SK-MEL-5 (cell line): ENCODE measurements around the gene NEIL1. TPM values are rescaled to one million over a fixed set of nuclear protein-coding genes. Genes with fewer than 3 reads are reported as not detected.
"Not testable (repeated sequence)": the region's sequence is repeated elsewhere in the genome, so short reads cannot be mapped to it uniquely, and the experiment has no call there.

ENCODE experiments used
- DNase-seq: peaks from one replicate; pipeline ENCODE4 v3.0.0-alpha.2; 2016; ENCODE audit warnings: low read depth, low spot score
- in situ Hi-C: cut with HindIII; loops from 2 replicates; pipeline ENCODE4 v1.10.0; 2016; ENCODE audit warnings: low sequenced_read_pairs, high pct_unique_total_duplicates, low pct_unique_long_range_greater_than_20kb
- total RNA-seq: library from RNA; depleted of rRNA; stranded (reverse); fragments of >200 nt; shearing (Covaris generic); gene quantifications from 2 replicates; pipeline ENCODE4 v1.2.3, GENCODE V29; 2014

Gene NEIL1
- total RNA-seq, 1 experiment from 2014 or later = 0.29 TPM

DNA sequence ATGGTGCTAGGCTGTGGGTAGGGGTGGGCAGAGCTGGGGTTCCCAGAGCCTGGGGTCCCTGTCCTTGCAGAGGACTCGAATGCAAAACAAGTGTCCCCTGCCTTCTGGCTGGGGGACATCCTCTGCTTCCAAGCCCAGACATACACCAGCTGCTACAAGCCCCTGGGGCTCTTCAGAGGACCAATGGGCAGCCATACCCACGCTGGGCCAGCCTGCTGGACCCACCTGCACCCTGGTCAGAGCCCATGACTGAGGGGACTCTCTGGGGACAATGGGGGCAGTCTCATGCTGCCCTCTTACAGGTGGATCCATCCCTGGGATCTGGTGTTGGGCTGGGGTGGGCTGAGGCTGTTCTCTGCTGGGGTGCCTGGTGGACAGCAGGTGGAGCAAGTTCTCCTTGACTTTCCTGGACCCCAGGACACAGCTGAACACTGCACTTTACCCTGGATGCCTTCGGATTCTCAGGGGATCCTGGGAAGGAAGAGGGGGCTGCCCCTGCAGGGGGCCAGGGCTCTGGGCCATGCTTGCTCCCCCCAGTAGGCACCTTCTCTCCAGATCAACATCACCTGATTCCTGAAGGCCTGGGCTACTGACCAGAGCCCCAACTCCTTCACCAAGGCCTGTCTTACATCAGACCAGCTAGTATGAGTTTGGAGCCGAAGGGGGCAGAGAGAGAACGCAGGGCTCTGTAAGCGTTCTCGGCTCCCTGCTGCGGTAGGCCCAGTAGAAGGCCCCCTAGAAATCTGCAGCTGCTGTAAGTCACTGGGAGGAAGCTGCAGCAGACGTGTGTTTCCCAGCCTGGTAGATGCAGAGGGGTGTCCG, 18.1 kb upstream of the NEIL1 start:
- no peak for DNase-seq
- in situ Hi-C loops = no loop called here

- in situ Hi-C loops = no loop called here
- DNase-seq = no peak
Observed at GRCh38 chr15:75329571-75329970, 17.3 kb upstream of the NEIL1 start.

DNA sequence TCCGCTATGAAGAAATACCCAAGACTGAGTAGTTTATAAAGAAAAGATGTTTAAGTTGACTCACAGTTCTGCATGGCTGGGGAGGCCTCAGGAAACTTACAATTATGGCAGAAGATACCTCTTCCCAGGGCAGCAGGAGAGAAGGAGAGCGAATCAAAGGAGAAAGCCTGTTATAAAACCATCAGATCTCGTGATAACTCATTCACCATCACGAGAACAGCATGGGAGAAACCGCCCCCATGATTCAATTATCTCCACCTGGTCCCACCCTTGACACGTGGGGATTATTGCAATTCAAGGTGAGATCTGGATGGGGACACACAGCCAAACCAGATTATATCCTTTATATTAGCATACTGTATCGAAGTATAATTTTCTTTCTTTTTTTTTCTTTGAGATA, 14.7 kb upstream of the NEIL1 start:
- DNase-seq, in situ Hi-C loops: not testable (repeated sequence)

DNA sequence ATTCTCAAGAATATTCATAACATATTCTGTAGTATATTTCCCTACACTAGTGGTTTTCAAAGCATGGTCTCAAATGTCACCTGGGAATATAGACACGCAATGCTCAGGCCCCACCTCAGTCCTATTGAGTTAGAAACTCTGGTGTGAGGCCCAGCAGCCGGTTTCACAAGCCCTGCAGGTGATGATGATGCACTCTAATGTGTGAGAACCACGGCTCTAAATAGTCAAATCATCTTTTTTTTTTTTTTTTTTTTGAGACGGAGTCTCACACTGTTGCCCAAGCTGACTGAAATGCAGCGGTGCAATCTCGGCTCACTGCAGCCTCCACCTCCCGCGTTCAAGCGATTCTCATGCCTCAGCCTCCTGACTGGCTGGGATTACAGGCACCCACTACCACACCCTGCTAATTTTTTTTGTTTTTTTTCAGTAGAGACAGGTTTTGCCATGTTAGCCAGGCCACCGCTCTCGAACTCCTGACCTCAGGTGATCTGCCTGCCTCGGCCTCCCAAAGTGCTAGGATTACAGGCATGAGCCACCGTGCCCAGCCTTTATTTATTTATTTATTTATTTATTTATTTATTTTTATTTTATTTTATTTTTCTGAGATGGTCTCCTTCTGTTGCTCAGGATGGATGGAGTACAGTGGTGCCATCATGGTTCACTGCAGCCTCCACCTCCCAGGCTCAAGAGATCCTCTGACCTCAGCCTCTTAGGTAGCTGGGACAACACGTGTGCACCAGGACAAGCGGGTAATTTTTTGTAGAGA, 13.0 kb upstream of the NEIL1 start:
- DNase-seq, in situ Hi-C loops: not testable (repeated sequence)

- in situ Hi-C loops = no loop called here
- DNase-seq = no peak
Observed at GRCh38 chr15:75335313-75335704, 11.5 kb upstream of the NEIL1 start.

GRCh38 chr15:75335705-75336355, 11.0 kb upstream of the NEIL1 start, which contains the start of gene COMMD4:
TSS of gene COMMD4 (plus strand) at chr15:75336063. CDS start at chr15:75336090, 27 bp downstream.
- DNase-seq = peak; percentile 96
- in situ Hi-C loops = no loop called here

DNA sequence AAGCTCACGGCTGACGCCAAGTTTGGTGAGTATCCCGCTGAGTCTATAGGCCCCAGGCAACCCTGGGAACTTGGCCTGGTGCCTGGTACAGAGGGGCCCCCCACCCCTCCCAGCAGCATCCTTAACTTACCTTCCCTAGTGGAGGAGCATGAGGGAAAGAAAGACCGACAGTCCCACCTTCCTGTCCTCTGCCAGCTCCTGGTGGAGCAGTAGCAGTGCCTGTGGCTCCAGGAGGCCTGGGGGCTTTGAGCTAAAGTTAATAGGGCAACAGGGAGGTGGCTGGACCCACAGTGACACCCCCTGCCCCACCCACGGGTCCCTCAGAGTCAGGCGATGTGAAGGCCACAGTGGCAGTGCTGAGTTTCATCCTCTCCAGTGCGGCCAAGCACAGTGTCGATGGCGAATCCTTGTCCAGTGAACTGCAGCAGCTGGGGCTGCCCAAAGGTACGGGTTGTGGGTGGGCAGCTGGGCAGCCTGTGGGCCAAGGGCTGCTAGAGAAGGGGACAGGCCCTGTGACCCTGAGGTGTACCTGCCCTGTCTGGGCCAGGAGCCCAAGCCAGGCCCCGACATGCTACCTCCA, 8.1 kb upstream of the NEIL1 start:
- in situ Hi-C loops = no loop called here
- no peak for DNase-seq

DNA sequence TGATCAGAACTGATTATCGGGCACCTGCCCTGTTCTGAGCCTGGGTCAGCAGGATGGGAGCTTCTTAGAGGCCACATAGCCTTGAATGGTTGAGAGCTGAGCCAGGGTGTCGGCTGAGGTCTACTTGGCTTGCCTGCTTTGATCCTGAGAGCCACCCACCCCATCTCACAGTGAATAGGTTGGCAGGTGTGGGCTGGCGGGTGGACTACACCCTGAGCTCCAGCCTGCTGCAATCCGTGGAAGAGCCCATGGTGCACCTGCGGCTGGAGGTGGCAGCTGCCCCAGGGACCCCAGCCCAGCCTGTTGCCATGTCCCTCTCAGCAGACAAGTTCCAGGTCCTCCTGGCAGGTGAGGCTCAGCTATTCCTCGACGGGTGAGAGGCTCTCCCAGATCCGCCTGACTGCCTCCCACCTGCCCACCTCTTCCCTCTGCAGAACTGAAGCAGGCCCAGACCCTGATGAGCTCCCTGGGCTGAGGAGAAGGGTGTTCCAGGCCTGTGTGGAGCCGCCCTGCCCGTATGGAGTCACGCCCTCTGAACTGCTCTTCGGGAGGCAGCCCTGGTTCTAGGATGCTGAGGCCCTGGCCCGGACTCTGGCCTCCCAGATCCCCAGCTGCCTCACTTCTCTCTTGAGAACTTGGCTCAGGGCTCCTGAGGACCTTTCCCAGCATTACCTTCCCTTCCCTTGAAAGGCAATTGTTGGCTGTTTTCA, 7.2 kb upstream of the NEIL1 start:
- in situ Hi-C loops = no loop called here

DNA sequence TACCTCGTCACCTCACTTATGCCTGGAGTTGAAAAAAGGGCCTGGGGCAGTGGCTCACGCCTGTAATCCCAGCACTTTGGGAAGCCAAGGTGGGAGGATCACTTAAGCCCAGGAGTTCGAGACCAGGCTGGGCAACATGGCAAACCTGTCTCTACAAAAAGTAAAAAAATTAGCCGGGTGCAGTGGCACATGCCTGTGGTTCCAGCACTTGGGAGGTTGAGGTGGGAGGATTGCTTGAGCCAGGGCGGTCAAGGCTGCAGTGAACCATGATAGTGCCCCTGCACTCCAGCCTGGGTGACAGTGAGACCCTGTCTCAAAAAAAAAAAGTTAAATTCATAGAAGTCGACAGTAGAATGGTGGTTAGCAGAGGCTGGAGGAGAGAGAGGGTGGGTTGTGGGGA, 4.6 kb upstream of the NEIL1 start:
- in situ Hi-C loops = no loop called here
- no peak for DNase-seq

More for the DNA sequence above, 7.2 kb upstream of the NEIL1 start:
- DNase-seq = no peak

DNA sequence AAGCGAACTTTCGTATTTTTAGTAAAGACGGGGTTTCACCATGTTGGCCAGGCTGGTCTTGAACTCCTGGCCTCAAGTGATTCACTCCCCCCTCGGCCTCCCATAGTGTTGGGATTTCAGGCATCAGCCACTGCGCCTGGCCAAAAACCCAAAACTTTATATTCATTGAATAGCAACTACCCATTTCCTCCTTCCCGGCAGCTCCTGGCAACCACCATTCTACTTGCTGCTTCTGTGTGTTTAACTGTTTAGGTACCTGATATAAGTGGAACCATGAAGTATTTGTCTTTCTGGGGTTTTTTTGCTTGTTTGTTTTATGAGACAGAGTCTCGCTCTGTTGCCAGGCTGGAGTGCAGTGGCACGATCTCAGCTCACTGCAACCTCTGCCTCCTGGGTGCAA, 2.9 kb upstream of the NEIL1 start:
- in situ Hi-C loops, DNase-seq: not testable (repeated sequence)

DNA sequence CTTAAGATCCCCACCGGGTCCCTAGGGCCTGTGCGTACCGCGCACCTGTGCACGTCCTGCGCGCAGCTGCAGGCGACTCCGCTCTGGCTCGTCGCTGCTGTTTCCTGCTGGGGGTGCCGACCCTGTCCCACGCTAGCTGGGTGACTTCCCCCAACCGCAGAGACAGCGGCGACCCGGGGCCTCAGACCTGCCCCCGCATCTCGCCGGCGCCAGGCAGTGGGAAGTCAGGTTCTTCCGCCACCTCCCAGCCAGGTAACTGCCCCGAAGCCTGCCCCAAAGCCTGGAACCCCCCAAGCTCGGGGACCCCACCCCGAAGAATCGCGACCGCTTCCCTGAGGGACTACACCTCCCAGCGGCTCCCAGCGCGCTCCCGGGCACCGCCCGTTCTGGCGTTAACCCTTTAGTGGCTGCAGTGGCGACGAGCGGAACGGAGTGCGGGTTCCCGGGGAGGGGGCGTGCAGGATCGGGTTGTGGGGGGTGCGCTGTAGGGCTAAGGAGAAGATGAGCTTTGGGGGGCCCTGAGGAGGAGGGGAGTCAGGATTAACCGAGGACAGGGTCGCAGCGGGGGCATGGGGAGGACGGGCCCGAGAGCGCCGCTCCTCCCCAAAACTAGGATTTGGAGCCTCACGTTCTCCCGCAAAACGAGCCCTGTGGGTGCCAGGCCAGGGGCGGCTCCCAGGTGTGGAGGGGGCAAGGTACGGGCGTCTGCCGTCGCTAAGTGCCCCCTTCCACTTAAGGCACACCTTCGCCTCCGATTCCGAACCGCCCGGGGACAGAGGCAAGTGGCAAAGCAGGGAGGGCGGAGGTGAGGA, 589 bp downstream of the NEIL1 start:
- in situ Hi-C loops = no loop called here
- DNase-seq = no peak

DNA sequence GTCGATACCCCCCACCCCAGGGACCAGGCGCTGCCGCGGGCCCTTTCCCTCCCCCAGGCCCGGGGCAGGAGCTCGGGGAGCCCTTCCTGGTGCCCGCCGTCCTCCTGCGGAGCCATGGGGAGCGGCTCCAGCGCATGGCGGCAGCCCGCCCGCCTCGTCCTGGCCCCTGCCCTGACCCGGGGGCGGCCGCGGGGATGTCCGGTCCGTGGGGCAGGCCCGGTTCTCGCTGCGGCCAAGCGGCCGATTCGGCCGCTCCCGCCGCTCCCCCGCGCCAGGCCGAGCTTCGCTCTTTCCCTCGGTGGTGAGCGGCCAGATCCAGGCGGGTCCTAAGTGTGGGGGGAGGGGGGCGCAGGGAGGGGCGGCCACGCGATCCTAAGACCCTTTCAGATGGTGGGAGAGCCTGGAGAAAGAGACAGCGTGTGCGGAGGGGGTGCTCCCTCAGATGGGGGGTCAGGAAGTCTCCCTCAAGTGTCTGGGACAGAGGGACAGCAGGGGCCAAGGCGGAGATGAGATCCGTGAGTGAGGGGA, 1.3 kb downstream of the NEIL1 start:
- no peak for DNase-seq
- in situ Hi-C loops = no loop called here

DNA sequence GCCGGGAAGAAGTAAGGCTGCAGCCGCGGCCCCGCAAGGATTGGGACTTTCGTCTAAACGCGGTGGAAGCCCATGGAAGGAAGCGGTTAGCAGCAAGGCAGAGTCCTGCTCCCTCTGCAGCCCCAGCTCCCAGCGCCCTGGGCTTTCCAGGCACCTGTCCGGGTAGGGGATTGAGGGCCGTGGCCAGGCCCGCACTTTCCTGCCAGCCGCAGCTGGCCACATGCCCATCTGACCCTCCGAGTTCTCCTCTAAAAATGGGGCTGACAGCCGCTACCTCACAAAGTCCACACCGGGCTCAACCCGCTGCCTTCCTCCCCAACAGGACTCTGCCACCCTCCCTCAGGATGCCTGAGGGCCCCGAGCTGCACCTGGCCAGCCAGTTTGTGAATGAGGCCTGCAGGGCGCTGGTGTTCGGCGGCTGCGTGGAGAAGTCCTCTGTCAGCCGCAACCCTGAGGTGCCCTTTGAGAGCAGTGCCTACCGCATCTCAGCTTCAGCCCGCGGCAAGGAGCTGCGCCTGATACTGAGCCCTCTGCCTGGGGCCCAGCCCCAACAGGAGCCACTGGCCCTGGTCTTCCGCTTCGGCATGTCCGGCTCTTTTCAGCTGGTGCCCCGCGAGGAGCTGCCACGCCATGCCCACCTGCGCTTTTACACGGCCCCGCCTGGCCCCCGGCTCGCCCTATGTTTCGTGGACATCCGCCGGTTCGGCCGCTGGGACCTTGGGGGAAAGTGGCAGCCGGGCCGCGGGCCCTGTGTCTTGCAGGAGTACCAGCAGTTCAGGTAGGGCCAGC, 1.9 kb downstream of the NEIL1 start:
- in situ Hi-C loops = no loop called here

DNA sequence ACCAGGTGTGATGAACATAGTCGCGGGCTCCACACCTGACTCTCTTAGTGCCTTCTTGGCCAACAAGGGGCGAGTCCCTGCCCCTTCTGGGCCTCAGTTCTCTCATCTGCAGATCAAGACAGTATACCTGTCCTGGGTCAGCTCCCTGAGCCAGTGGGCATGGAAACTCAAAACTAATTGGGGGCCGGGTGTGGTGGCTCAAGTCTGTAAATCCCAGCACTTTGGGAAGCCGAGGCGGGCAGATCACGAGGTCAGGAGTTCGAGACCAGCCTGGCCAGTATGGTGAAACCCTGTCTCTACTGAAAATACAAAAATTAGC, 2.5 kb downstream of the NEIL1 start:
- DNase-seq = not testable (repeated sequence)

More for the DNA sequence above, 1.9 kb downstream of the NEIL1 start:
- no peak for DNase-seq

DNA sequence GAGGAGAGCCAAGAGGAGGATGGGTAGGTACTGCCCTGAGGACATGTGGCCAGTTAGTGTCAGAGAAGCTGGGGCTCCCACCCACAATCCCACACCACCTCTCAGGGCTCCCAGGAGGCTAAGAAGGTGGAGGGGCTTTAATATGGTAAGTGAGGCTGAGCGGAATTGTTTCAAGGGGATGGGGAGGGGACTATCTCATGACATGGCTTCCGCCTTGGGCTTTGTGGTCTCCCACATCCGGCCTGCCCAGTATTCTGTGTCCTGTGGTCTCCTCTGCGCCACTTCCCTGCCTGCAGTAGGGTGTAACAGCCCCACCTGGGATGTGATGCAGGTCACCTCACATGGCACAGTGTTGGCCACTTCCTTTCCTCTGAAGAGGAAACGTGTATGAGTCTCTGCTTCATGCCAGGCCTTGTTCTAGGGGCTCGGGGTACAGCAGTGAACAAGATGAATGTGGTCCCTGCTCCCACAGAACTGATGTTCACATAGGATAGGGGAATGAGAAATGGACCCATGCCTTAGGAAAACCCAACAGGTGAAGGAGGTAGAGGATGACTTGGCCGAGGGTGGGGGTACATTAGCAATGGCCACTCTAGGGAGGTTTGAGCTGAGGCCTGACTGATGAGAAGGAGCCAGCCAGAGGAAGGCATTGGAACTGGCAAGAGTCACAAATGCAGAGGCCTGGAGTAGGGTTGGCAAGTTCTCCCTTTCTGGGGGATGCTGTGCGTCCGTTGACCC, 3.2 kb downstream of the NEIL1 start:
- no peak for DNase-seq
- in situ Hi-C loops = no loop called here

More for the DNA sequence above, 2.5 kb downstream of the NEIL1 start:
- in situ Hi-C loops = not testable (repeated sequence)
